Caco-2 (cell line): ENCODE results near the gene HTRA2. TPM values are rescaled to one million over a fixed set of nuclear protein-coding genes. Genes with fewer than 3 reads are reported as not detected.
"Not testable (repeated sequence)": the region's sequence is repeated elsewhere in the genome, so short reads cannot be mapped to it uniquely, and the experiment has no call there.

Source experiments
- BruUV-seq: library from RNA; stranded (reverse); fragments of 400-500 nt; replicated peaks from 2 replicates; lab custom pipeline; 2021; lab: Mats Ljungman, UMichigan
- CTCF ChIA-PET: fragments of 300-600 bp; sonication (Branson Sonifier 250); formaldehyde crosslinking; loops from one replicate; lab custom pipeline; 2022; ENCODE audit warnings: antibody characterized with exemption; lab: Charles Lee
- POLR2A ChIA-PET: fragments of 300-600 bp; sonication (Branson Sonifier 250); formaldehyde crosslinking; loops from one replicate; lab custom pipeline; 2022; ENCODE audit warnings: antibody characterized with exemption; lab: Charles Lee
- DNase-seq, 2 experiments: peaks; one replicate each; pipeline versions ENCODE4 v3.0.0 to v3.0.0-alpha.2; 2020 to 2022
- H3K27me3 ChIP-seq: replicated peaks from 2 replicates; pipeline ENCODE4 v1.6.0; 2011; ENCODE audit warnings: low read length; ENCODE audit not compliant: control insufficient read depth, insufficient read depth
- H3K36me3 ChIP-seq: 2 replicates; pipeline ENCODE4 v1.5.1; 2011; ENCODE audit warnings: low read length; ENCODE audit not compliant: control insufficient read depth, insufficient read depth
- H3K4me1 ChIP-seq: fragments of 250-450 bp; sonication (Bioruptor Pico); 2 replicates; pipeline ENCODE4 v1.5.1; 2020; ENCODE audit warnings: mild to moderate bottlenecking
- H3K4me3 ChIP-seq: 2 replicates; pipeline ENCODE4 v1.5.1; 2011; ENCODE audit warnings: low read depth, mild to moderate bottlenecking, control low read depth, low read length
- H3K9me3 ChIP-seq: fragments of 250-450 bp; sonication (Bioruptor Pico); 2 replicates; pipeline ENCODE4 v1.5.1; 2020; ENCODE audit warnings: mild to moderate bottlenecking, moderate library complexity
- H3K27ac Mint-ChIP-seq: one replicate; pipeline ENCODE4 v1.8.0; 2022; ENCODE audit warnings: mixed read lengths; ENCODE audit not compliant: unreplicated experiment
- H3K27me3 Mint-ChIP-seq: one replicate; pipeline ENCODE4 v1.8.0; 2022; ENCODE audit warnings: mixed read lengths; ENCODE audit not compliant: insufficient read depth, unreplicated experiment
- H3K36me3 Mint-ChIP-seq: one replicate; pipeline ENCODE4 v1.8.0; 2022; ENCODE audit warnings: mild to moderate bottlenecking, mixed read lengths; ENCODE audit not compliant: insufficient read depth, unreplicated experiment
- H3K4me1 Mint-ChIP-seq: one replicate; pipeline ENCODE4 v1.8.0; 2022; ENCODE audit warnings: low read depth, mixed read lengths; ENCODE audit not compliant: unreplicated experiment
- H3K4me3 Mint-ChIP-seq: one replicate; pipeline ENCODE4 v1.8.0; 2022; ENCODE audit warnings: mild to moderate bottlenecking, moderate library complexity, mixed read lengths; ENCODE audit not compliant: unreplicated experiment
- H3K9me3 Mint-ChIP-seq: one replicate; pipeline ENCODE4 v1.8.0; 2022; ENCODE audit warnings: mixed read lengths; ENCODE audit not compliant: unreplicated experiment
- CTCF ChIP-seq, 2 experiments: fragments of 200-600 bp in 1 of 2; IDR thresholded peaks; 1 replicate in 1 of 2; 2 replicates in 1 of 2; pipeline versions ENCODE4 v1.5.1 to v1.8.0; 2011 to 2022; ENCODE audit warnings: antibody characterized with exemption in 1 of 2, control low read depth in 1 of 2, inconsistent platforms in 1 of 2, low read depth in 1 of 2, low read length in 1 of 2, mild to moderate bottlenecking in 1 of 2, moderate library complexity in 1 of 2; ENCODE audit not compliant: insufficient read depth in 1 of 2, severe bottlenecking in 1 of 2, unreplicated experiment in 1 of 2
- intact Hi-C: fragments of 100-400 bp; cut with micrococcal nuclease; formaldehyde crosslinking; loops from one replicate; pipeline ENCODE4 v1.10.0; 2022; ENCODE audit not compliant: unreplicated experiment
- total RNA-seq: library from RNA; stranded (reverse); gene quantifications from 2 replicates; pipeline ENCODE4 v1.2.3, GENCODE V29; 2022

HTRA2 gene
- total RNA-seq, 1 experiment from 2014 or later, result 27.3 TPM

- no TSS peak for BruUV-seq
Measured at GRCh38 chr2:74481961-74482800, 47.6 kb upstream of the HTRA2 start.

GRCh38 chr2:74482801-74483674 lies 46.7 kb upstream of the HTRA2 start, which contains the start of the genes CCDC142 and TTC31:
Gene CCDC142 (minus strand): TSS chr2:74482998. CDS start chr2:74482837, 161 bp downstream.
Gene TTC31 (plus strand): TSS chr2:74483081. CDS start chr2:74483096, 15 bp downstream.
- no peaks in the 10 kb centered on the region for H3K9me3 Mint-ChIP-seq
- H3K4me3 Mint-ChIP-seq, result peak within 1 kb of the TSS; percentile 82
- TSS peak; percentile 87 for BruUV-seq
- intact Hi-C loops, result loop anchor here (1.0 to 2.0 kb wide), 9 partner anchors 11 to 104 kb away; partner anchors contain the start of genes AUP1, HTRA2, LBX2 and MRPL53
- no peaks in the 10 kb centered on the region for H3K27me3 ChIP-seq
- H3K4me3 ChIP-seq, result peak within 1 kb of the TSS; percentile 76
- DNase-seq, result peak; percentile 95 to 96
- POLR2A ChIA-PET, result interaction anchor here (0.8 to 1.3 kb wide), 3 partner anchors 10 to 47 kb away, joined by 3 to 4 read pairs (median 3); partner anchors contain the start of genes AUP1 and HTRA2
- peaks cover 64% of the 10 kb centered on the region for H3K36me3 Mint-ChIP-seq
- H3K9me3 ChIP-seq, result no peaks in the 10 kb centered on the region
- CTCF ChIA-PET, result interaction anchor here (0.6 to 2.0 kb wide), 14 partner anchors 10 to 107 kb away, joined by 3 to 8 read pairs (median 6); partner anchors contain the start of genes MRPL53, PCGF1 and WBP1
- peak; percentile 89 to 95 for TF ChIP-seq CTCF (IDR thresholded peaks at IDR 0.05; ENCODE audit: insufficient read depth in 1 of 2, low read depth in 1 of 2, low read length in 1 of 2, severe bottlenecking in 1 of 2, unreplicated experiment in 1 of 2)
- no peaks in the 10 kb centered on the region for H3K27me3 Mint-ChIP-seq
- peaks cover 25% of the 10 kb centered on the region for H3K4me1 Mint-ChIP-seq
- peak within 1 kb of the TSS; percentile 90 for H3K27ac Mint-ChIP-seq
- peaks cover 12% of the 10 kb centered on the region for H3K4me1 ChIP-seq
- peaks cover 3% of the 10 kb centered on the region; the same call in 1 of the 2 replicates for H3K36me3 ChIP-seq

More at GRCh38 chr2:74481961-74482800, 47.6 kb upstream of the HTRA2 start:
- Histone ChIP-seq H3K9me3 (no peaks in the 10 kb centered on the region), H3K36me3 (peaks cover 3% of the 10 kb centered on the region; the same call in 1 of the 2 replicates), H3K27me3 (no peaks in the 10 kb centered on the region), H3K4me3 (peak overlapping the region; percentile 76), H3K4me1 (peaks cover 8% of the 10 kb centered on the region)
- POLR2A ChIA-PET, result interaction anchor here (0.8 to 1.8 kb wide), 4 partner anchors 9 to 24 kb away, joined by 3 to 7 read pairs (median 4); partner anchors contain the start of genes LBX2 and WBP1
- peaks cover 69% of the 10 kb centered on the region for H3K36me3 Mint-ChIP-seq
- peak overlapping the region; percentile 82 for H3K4me3 Mint-ChIP-seq
- TF ChIP-seq CTCF (IDR thresholded peaks at IDR 0.05; ENCODE audit: insufficient read depth in 1 of 2, low read depth in 1 of 2, low read length in 1 of 2, severe bottlenecking in 1 of 2, unreplicated experiment in 1 of 2), result no peak
- no peaks in the 10 kb centered on the region for H3K9me3 Mint-ChIP-seq
- CTCF ChIA-PET, result interaction anchor here (0.6 to 2.0 kb wide), 12 partner anchors 9 to 108 kb away, joined by 3 to 8 read pairs (median 6); partner anchors contain the start of genes MRPL53, PCGF1 and WBP1
- no peaks in the 10 kb centered on the region for H3K27me3 Mint-ChIP-seq
- H3K4me1 Mint-ChIP-seq, result peaks cover 25% of the 10 kb centered on the region
- intact Hi-C loops, result loop anchor here (2.0 kb wide), 1 partner anchor 67 kb away; no protein-coding TSS in a partner anchor
- DNase-seq, result peak in 1 of 2 experiments; percentile 23
- H3K27ac Mint-ChIP-seq, result peak overlapping the region; percentile 90

- ChIA-PET POLR2A (interaction anchor here (0.9 kb wide), 1 partner anchor 43 kb away, joined by 3 read pairs; no protein-coding TSS in a partner anchor), CTCF (interaction anchor here (1.4 to 1.8 kb wide), 3 partner anchors 18 to 106 kb away, joined by 6 to 8 read pairs (median 8); partner anchors contain the start of gene WBP1)
- not testable (repeated sequence) for BruUV-seq, H3K9me3 ChIP-seq, H3K27me3 ChIP-seq, DNase-seq, H3K27me3 Mint-ChIP-seq, H3K9me3 Mint-ChIP-seq, H3K36me3 ChIP-seq
- intact Hi-C loops, result loop anchor here (1.0 to 2.0 kb wide), 9 partner anchors 11 to 104 kb away; partner anchors contain the start of genes AUP1, HTRA2, LBX2 and MRPL53
- peak overlapping the region; percentile 76 for H3K4me3 ChIP-seq
- peaks cover 19% of the 10 kb centered on the region for H3K4me1 ChIP-seq
- Mint-ChIP-seq H3K27ac (peak overlapping the region; percentile 90), H3K4me1 (peaks cover 25% of the 10 kb centered on the region), H3K4me3 (peak overlapping the region; percentile 82), H3K36me3 (peaks cover 64% of the 10 kb centered on the region)
Measured at GRCh38 chr2:74483675-74484164, 46.0 kb upstream of the HTRA2 start.
